Rectal smooth muscle tissue (tissue), 1 donor: ENCODE data around the gene CMTM3.
"Not testable (repeated sequence)": the region's sequence is repeated elsewhere in the genome, so short reads cannot be mapped to it uniquely, and the experiment has no call there.

ENCODE experiments used
- H3K27ac ChIP-seq: one replicate; pipeline ENCODE4 v1.7.0; 2013; ENCODE audit warnings: low read depth, low read length, inconsistent platforms
- H3K27me3 ChIP-seq: one replicate; pipeline ENCODE4 v1.7.0; 2013; ENCODE audit warnings: low read length; ENCODE audit not compliant: control insufficient read depth, insufficient read depth
- H3K36me3 ChIP-seq: one replicate; pipeline ENCODE4 v1.7.0; 2013; ENCODE audit warnings: low read length; ENCODE audit not compliant: control insufficient read depth, insufficient read depth
- H3K4me1 ChIP-seq: one replicate; pipeline ENCODE4 v1.7.0; 2013; ENCODE audit warnings: low read length; ENCODE audit not compliant: control insufficient read depth, insufficient read depth
- H3K4me3 ChIP-seq: one replicate; pipeline ENCODE4 v1.7.0; 2013; ENCODE audit warnings: low read length
- H3K9ac ChIP-seq: one replicate; pipeline ENCODE4 v1.7.0; 2013; ENCODE audit warnings: low read length

CMTM3 gene

DNA sequence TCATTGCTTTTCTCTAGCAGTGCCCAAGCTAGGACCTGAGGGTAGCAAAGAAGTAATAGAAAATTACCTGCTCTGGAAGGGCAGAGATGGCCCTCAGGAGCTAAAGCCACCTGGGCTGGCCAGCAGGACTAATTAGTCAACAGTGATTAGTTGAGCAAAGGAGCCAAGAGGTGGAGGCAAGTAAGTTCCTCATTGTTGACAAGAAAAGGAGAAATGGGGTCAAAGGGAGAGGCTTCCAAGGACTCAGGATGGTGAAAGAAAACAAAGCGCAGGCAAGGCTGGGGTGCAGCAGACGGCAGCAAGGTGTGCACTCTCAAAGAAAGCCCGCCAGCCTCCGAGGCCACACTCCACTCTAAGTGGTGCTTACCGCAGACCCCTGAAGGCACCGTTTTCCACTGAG is 47.5 kb downstream of the CMTM3 start:
- Histone ChIP-seq H3K27me3 (no peaks in the 10 kb centered on the region), H3K36me3 (no peaks in the 10 kb centered on the region), H3K4me3 (no peak overlapping the region), H3K9ac (no peak overlapping the region), H3K4me1 (no peaks in the 10 kb centered on the region), H3K27ac (no peak overlapping the region)

DNA sequence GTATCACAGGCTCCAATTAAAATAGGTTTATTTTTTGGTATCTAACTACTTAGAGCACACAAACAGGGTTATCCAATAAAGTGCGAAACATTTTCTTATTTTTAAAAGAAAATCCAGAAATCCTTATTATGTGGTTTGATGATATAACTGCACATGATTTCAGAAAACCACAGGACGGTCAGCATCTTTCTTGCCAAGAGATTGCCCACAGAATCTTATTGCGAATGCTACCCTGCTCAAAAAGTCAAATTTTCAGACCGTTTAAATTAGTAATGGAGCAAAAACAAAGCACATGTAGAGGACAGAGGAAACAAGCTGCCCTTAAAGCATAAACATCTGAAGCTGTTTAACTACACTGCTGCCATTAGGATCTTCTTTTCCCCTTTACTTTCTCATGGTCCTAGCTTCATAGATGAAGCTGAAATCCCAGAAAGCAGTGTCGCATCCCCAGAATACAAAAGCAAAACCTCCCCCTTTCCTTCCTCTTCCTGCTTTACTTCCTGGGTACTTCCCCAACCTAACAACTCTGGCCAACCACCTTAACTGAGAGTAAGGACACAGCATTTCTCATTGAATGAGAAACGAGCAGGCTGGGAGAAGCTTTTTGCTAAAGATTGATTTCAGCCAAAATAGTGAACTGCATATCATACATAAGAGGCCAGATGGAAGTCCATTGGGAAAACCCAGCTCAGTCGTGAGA is 48.3 kb downstream of the CMTM3 start:
- Histone ChIP-seq H3K27me3 (no peaks in the 10 kb centered on the region), H3K4me1 (no peaks in the 10 kb centered on the region), H3K27ac (no peak overlapping the region)

GRCh38 chr16:66653581-66654350 is 49.3 kb downstream of the CMTM3 start:
- Histone ChIP-seq H3K27ac (no peak overlapping the region), H3K4me1 (no peaks in the 10 kb centered on the region), H3K4me3 (no peak overlapping the region), H3K9ac (no peak overlapping the region), H3K27me3 (no peaks in the 10 kb centered on the region), H3K36me3 (no peaks in the 10 kb centered on the region)

More for the DNA sequence above, 48.3 kb downstream of the CMTM3 start:
- no peaks in the 10 kb centered on the region for H3K36me3 ChIP-seq
- H3K9ac ChIP-seq: no peak overlapping the region
- H3K4me3 ChIP-seq: no peak overlapping the region

DNA sequence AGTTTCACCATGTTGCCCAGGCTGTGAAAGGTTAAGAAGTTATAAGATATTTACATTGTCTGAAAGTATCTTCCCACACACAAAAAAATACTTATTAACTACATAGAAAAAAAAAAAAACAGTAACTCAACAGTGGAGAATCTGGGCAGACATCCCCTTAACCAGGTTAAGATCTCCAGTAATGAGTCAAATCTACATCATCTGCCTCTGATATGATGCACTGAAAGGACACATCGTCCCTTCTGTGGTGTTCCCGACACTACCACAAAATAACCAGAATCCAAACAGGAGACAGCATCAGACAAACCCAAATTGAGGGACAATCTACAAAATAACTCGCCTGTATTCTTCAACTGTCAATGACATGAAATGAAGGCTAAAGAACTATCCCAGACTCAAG is 52.0 kb downstream of the CMTM3 start:
- Histone ChIP-seq H3K27ac (no peak overlapping the region), H3K4me3 (no peak overlapping the region), H3K36me3 (no peaks in the 10 kb centered on the region), H3K4me1 (peaks cover 11% of the 10 kb centered on the region), H3K27me3 (no peaks in the 10 kb centered on the region), H3K9ac (no peak overlapping the region)

DNA sequence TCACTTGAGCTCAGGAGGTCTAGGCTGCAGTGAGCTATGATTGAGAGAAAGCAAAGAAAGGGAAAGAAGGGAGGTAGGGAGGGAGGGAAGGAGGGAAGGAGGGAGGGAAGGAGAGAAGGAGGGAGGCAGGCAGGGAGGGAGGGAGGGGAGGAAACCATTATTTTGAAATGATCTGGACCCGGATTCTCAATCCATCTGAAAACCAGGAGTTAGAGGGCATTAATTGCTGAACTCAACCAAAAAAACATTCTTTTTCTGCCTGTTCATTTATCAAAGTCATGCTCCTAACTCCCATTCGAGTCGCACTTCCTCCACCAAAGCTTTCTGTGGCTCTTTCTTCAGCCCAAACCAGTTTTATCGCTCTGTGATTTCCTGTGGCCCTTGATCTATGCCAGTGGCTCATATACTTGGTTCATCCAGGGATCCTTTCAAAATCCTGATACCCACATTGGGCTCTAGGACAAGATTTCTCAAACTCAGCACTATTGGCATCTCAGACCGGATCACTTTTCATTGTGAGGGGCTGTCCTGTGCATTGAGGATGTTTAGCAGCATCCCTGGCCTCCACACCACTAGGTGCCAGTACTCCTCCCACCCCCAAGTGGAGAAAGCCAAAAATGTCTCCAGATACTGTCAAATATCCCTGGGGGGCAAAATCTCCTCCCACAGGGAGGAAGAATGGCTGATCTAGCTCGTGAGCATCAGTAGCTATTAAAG is 53.8 kb downstream of the CMTM3 start:
- Histone ChIP-seq H3K27me3 (no peaks in the 10 kb centered on the region), H3K4me1 (peaks cover 18% of the 10 kb centered on the region)

GRCh38 chr16:66658860-66659190 is 54.3 kb downstream of the CMTM3 start:
- Histone ChIP-seq H3K9ac (no peak overlapping the region), H3K4me1 (peaks cover 18% of the 10 kb centered on the region), H3K27me3 (no peaks in the 10 kb centered on the region), H3K36me3 (no peaks in the 10 kb centered on the region), H3K27ac (no peak overlapping the region), H3K4me3 (no peak overlapping the region)

More for the DNA sequence above, 53.8 kb downstream of the CMTM3 start:
- Histone ChIP-seq H3K4me3 (no peak overlapping the region), H3K27ac (no peak overlapping the region), H3K9ac (no peak overlapping the region), H3K36me3 (no peaks in the 10 kb centered on the region)

DNA sequence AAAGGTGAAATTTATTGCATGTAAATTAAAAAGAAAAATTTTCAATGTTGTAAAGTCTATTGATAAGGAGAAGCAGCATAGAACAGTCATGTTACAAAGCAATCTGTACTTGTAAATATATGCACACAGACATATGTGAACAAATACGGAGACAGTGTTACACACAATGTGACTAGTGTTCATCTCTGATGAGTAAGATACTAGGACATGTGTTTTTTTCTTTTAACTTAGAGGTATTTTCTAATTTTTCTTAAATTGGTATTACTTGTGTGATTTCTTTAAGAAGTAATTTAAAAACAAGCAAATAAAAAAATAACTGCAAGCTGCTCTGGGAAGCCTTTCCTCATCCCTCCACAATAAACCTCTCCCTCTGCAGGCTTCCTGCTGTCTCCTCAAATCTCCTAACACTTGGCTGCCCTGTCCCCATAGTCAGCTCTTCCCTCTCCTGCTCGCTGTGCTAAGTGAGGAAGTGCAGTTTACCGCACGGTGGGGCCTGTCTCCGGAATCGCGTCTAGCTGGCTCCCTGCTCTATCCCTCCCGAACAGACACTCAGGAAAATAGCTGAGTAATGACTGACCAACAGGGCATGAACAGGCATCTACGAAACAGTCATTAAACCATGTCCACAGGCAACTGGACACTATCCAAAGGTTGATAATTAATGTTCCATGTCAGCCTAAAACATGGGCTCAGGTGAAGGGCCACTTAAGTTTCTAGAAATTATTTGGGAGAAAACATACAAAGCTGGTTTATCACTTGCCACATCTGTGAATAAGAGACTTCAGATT is 56.1 kb downstream of the CMTM3 start:
- peak overlapping the region; percentile 60 for H3K27ac ChIP-seq
- H3K27me3 ChIP-seq: no peaks in the 10 kb centered on the region
- H3K36me3 ChIP-seq: no peaks in the 10 kb centered on the region
- peaks cover 18% of the 10 kb centered on the region for H3K4me1 ChIP-seq
- no peak overlapping the region for H3K4me3 ChIP-seq
- no peak overlapping the region for H3K9ac ChIP-seq

DNA sequence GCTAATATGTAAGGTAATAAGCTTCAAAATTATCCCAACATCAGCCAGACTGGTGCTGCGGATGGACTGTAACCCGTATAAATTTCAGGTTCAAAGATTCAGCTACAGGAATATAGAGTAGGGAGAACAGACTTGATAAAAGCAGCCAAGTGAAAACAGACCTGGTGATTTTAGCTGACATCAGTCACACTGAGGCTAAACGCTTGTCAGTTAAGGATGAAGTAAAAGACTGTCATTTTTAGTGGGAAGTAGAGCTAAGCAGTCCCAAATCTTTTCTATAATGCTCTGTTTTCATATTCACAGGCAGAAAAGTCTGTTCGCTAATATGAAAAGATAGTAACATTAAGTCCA is 56.7 kb downstream of the CMTM3 start:
- Histone ChIP-seq H3K36me3 (no peaks in the 10 kb centered on the region), H3K4me3 (no peak overlapping the region), H3K27me3 (no peaks in the 10 kb centered on the region), H3K27ac (peak overlapping the region; percentile 60), H3K9ac (no peak overlapping the region), H3K4me1 (peaks cover 18% of the 10 kb centered on the region)

DNA sequence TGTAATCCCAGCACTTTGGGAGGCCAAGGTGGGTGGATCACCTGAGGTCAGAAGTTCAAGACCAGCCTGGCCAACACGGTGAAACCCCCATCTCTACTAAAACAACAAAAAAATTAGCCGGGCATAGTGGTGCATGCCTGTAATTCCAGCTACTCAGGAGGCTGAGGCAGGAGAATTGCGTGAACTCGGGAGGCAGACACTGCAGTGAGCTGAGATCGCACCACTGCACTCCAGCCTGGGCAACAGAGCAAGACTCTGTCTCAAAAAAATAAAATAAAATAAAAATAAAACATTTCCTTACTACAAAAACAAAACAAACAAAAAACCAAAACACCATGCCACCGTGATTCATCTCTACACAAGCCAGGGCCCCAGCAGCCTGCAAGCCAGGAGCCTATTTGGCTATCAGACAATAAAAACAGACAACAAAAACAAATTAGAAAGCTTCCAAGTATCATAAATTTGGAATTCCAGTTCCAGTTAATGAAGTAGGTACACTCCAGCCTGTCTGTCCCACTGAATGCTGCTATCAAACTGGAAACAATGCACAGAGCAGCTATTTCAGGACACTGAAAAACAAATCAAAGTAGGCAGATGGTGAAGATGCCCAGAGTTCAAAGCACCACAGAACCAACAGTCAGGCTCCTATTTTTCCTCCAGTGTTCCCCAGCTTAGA is 57.3 kb downstream of the CMTM3 start:
- H3K27me3 ChIP-seq, H3K4me3 ChIP-seq, H3K9ac ChIP-seq, H3K36me3 ChIP-seq, H3K27ac ChIP-seq: not testable (repeated sequence)
- H3K4me1 ChIP-seq: peaks cover 18% of the 10 kb centered on the region

DNA sequence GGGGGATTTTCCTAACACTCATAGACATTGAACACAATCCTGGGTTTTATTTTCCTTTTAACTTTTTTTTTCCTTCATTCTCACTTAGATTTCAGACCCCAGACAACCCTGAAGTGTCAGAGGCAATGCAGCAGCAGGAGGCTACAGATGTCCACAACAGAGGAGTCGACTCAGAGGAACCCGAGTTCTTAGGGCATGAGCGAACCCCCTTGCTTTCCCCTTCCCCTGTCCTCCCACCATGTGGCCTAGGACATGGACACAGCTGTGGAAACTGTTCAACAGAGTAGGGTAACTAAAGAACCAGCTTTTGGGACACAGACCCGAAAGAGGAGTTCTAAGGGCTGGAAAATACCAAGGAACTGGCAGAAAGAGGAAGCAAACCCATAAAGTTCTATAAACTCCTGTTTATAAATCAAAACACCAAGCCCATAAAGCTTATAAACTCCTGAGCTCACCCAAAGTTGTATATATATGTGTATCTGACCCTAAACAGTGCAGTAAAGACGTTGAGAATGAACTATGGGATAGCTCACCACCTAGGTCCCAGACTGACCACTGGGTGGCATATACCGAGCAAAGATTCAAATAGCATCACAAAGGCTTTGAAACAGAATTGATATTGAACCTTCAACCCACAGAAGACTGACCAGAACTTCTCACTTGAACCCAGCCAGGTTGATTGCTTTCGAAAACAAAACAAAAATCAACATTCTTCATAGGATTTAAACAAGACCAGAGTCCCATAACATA is 58.1 kb downstream of the CMTM3 start:
- Histone ChIP-seq H3K27ac (no peak overlapping the region), H3K4me1 (peaks cover 18% of the 10 kb centered on the region), H3K4me3 (no peak overlapping the region), H3K27me3 (no peaks in the 10 kb centered on the region), H3K9ac (no peak overlapping the region), H3K36me3 (no peaks in the 10 kb centered on the region)
